HCT116 (cell line): ENCODE measurements around the gene RFC1. TPM values are rescaled to one million over a fixed set of nuclear protein-coding genes. Genes with fewer than 3 reads are reported as not detected.

Experiments used
- ATAC-seq: fragments of 200-7000 bp; cut with Tn5 transposase; 2 replicates; pipeline ENCODE4 v1.9.1; 2020; ENCODE audit warnings: mild to moderate bottlenecking, moderate library complexity
- BruUV-seq: library from RNA; stranded (reverse); fragments of 400-500 nt; replicated peaks from 2 replicates; lab custom pipeline; 2021; lab: Mats Ljungman, UMichigan
- CTCF ChIA-PET: fragments of 300-600 bp; sonication (Branson Sonifier 250); formaldehyde crosslinking; loops from one replicate; lab custom pipeline; 2021; ENCODE audit warnings: antibody characterized with exemption; lab: Charles Lee
- POLR2A ChIA-PET: fragments of 300-600, 350-600 bp; sonication (Branson Sonifier 250); formaldehyde crosslinking; loops from one replicate; lab custom pipeline; 2021; ENCODE audit warnings: antibody characterized with exemption; lab: Charles Lee
- RAD21 ChIA-PET, 2 experiments: fragments of 300-600 bp; sonication (Branson Sonifier 250); formaldehyde crosslinking; loops; one replicate each; lab custom pipeline; 2023; ENCODE audit warnings: low total read pairs in 2 of 2; ENCODE audit not compliant: uncharacterized antibody in 2 of 2, unreplicated experiment in 2 of 2, low non-redundant PET in 1 of 2; lab: Charles Lee
- DNase-seq: peaks from one replicate; pipeline ENCODE4 v3.0.0-alpha.2; 2010; ENCODE audit warnings: low read depth, low spot score
- H2AFZ ChIP-seq: fragments of 200-600 bp; shearing (Covaris generic), sonication (generic); 2 replicates; pipeline ENCODE4 v1.6.1; 2017; ENCODE audit warnings: low read depth, mixed run types, mixed read lengths, antibody characterized with exemption, low read length; ENCODE audit not compliant: poor library complexity, severe bottlenecking
- H3K27ac ChIP-seq: 2 replicates; pipeline ENCODE4 v1.5.1; 2012; ENCODE audit warnings: low read depth, low read length
- H3K27me3 ChIP-seq: fragments of 200-600 bp; sonication (generic); 2 replicates; pipeline ENCODE4 v1.6.1; 2016; ENCODE audit warnings: mixed run types, low read length, mixed read lengths; ENCODE audit not compliant: insufficient read depth
- H3K36me3 ChIP-seq, 2 experiments: fragments of 200-500 bp in 1 of 2; fragments of 200-600 bp in 1 of 2; sonication (Bioruptor generic) in 1 of 2; sonication (generic) in 1 of 2; 2 replicates each; pipeline versions ENCODE4 v1.5.1 to v1.6.1; 2014 to 2016; ENCODE audit warnings: low read length in 2 of 2, inconsistent platforms in 1 of 2, mixed read lengths in 1 of 2, mixed run types in 1 of 2; ENCODE audit not compliant: insufficient read depth in 2 of 2, control insufficient read depth in 1 of 2
- H3K4me1 ChIP-seq, 2 experiments: fragments of 200-600 bp in 1 of 2; sonication (generic) in 1 of 2; 2 replicates each; pipeline versions ENCODE4 v1.5.1 to v1.6.1; 2012 to 2017; ENCODE audit warnings: low read length in 2 of 2, inconsistent platforms in 1 of 2, mild to moderate bottlenecking in 1 of 2, mixed read lengths in 1 of 2, mixed run types in 1 of 2, moderate library complexity in 1 of 2; ENCODE audit not compliant: insufficient read depth in 2 of 2, control insufficient read depth in 1 of 2
- H3K4me2 ChIP-seq: fragments of 200-600 bp; sonication (generic); 2 replicates; pipeline ENCODE4 v1.6.1; 2017; ENCODE audit warnings: mixed run types, low read length, mixed read lengths
- H3K4me3 ChIP-seq, 2 experiments: fragments of 200-600 bp in 1 of 2; sonication (generic) in 1 of 2; replicated peaks in 1 of 2; 2 replicates each; pipeline ENCODE4 v1.5.1; 2011 to 2016; ENCODE audit warnings: low read length in 2 of 2, control low read depth in 1 of 2, low read depth in 1 of 2, mild to moderate bottlenecking in 1 of 2, mixed read lengths in 1 of 2, mixed run types in 1 of 2
- H3K79me2 ChIP-seq: fragments of 200-600 bp; sonication (generic); 2 replicates; pipeline ENCODE4 v1.6.1; 2017; ENCODE audit warnings: mild to moderate bottlenecking, mixed run types, low read length, moderate library complexity, mixed read lengths; ENCODE audit not compliant: insufficient read depth
- H3K9ac ChIP-seq: fragments of 200-600 bp; sonication (generic); 2 replicates; pipeline ENCODE4 v1.6.1; 2016; ENCODE audit warnings: low read length, mixed read lengths
- H3K9me2 ChIP-seq: fragments of 200-600 bp; sonication (generic), shearing (Covaris generic); 2 replicates; pipeline ENCODE4 v1.6.1; 2017; ENCODE audit warnings: mixed run types, mild to moderate bottlenecking, moderate library complexity; ENCODE audit not compliant: insufficient read depth
- H3K9me3 ChIP-seq, 2 experiments: fragments of 200-500 bp in 1 of 2; fragments of 200-600 bp in 1 of 2; sonication (Bioruptor generic) in 1 of 2; sonication (generic) in 1 of 2; 2 replicates each; pipeline ENCODE4 v1.6.1; 2014 to 2017; ENCODE audit warnings: low read length in 2 of 2, mixed read lengths in 2 of 2, inconsistent platforms in 1 of 2, low read depth in 1 of 2, mild to moderate bottlenecking in 1 of 2, mixed run types in 1 of 2, moderate library complexity in 1 of 2; ENCODE audit not compliant: control insufficient read depth in 1 of 2, insufficient read depth in 1 of 2
- H4K20me1 ChIP-seq: fragments of 200-600 bp; sonication (generic), shearing (Covaris generic); 2 replicates; pipeline ENCODE4 v1.6.1; 2017; ENCODE audit warnings: mixed run types, mild to moderate bottlenecking, moderate library complexity; ENCODE audit not compliant: insufficient read depth
- CBX3 ChIP-seq: IDR thresholded peaks from 2 replicates; pipeline ENCODE4 v1.6.1; 2012; ENCODE audit warnings: low read depth
- CTCF ChIP-seq, 3 experiments: fragments of 200-600 bp in 1 of 3; sonication (generic) in 1 of 3; IDR thresholded peaks in 2 of 3; conservative IDR thresholded peaks in 1 of 3; 2 replicates each; pipeline ENCODE4 v1.5.1; 2012 to 2017; ENCODE audit warnings: low read depth in 2 of 3, low read length in 2 of 3, antibody characterized with exemption in 1 of 3, borderline replicate concordance in 1 of 3, control low read depth in 1 of 3, mild to moderate bottlenecking in 1 of 3, mixed read lengths in 1 of 3, mixed run types in 1 of 3, moderate library complexity in 1 of 3; ENCODE audit not compliant: insufficient read depth in 1 of 3
- EGR1 ChIP-seq: IDR thresholded peaks from 2 replicates; pipeline ENCODE4 v1.6.1; 2012; ENCODE audit warnings: low read depth
- ELF1 ChIP-seq: IDR thresholded peaks from 2 replicates; pipeline ENCODE4 v1.6.1; 2012; ENCODE audit warnings: low read depth, borderline replicate concordance
- MAX ChIP-seq: IDR thresholded peaks from 2 replicates; pipeline ENCODE4 v1.6.1; 2012
- POLR2AphosphoS5 ChIP-seq: IDR thresholded peaks from 2 replicates; pipeline ENCODE4 v1.6.1; 2011; ENCODE audit warnings: mild to moderate bottlenecking, low read depth, low read length, moderate library complexity
- YY1 ChIP-seq: IDR thresholded peaks from 2 replicates; pipeline ENCODE4 v1.6.1; 2011; ENCODE audit warnings: low read length, low read depth, moderate library complexity, mild to moderate bottlenecking; ENCODE audit not compliant: insufficient replicate concordance; ENCODE audit errors: extremely low read depth
- ZBTB33 ChIP-seq: IDR thresholded peaks from 2 replicates; pipeline ENCODE4 v1.6.1; 2011; ENCODE audit warnings: mild to moderate bottlenecking, low read length, moderate library complexity; ENCODE audit not compliant: insufficient replicate concordance; ENCODE audit errors: extremely low read depth
- ZFX ChIP-seq: fragments of 450-650 bp; IDR thresholded peaks from 2 replicates; pipeline ENCODE4 v1.6.1; 2017
- ZNF274 ChIP-seq: fragments of 200-500 bp; sonication (Bioruptor generic); IDR thresholded peaks from 2 replicates; pipeline ENCODE4 v1.6.1; 2014; ENCODE audit warnings: mild to moderate bottlenecking, low read depth, low read length, inconsistent platforms
- intact Hi-C: fragments of 100-400 bp; cut with micrococcal nuclease; formaldehyde crosslinking; loops from 2 replicates; pipeline ENCODE4 v1.10.0; 2022
- total RNA-seq: library from RNA; stranded (reverse); gene quantifications from one replicate; pipeline ENCODE4 v1.2.1, GENCODE V29; 2021; ENCODE audit not compliant: unreplicated experiment

Gene RFC1
- total RNA-seq, 1 experiment from 2014 or later = 52.3 TPM

GRCh38 chr4:39324897-39325613 lies 41.1 kb downstream of the RFC1 start:
- Histone ChIP-seq H3K27me3 (no peaks in the 10 kb centered on the region), H3K9me2 (no peaks in the 10 kb centered on the region), H3K79me2 (peaks cover 17% of the 10 kb centered on the region), H3K4me1 (peaks cover 0 to 12% of the 10 kb centered on the region in 2 experiments; a peak in 2 of 4 replicates), H3K4me2 (no peak overlapping the region), H3K36me3 (no peaks in the 10 kb centered on the region; a peak in 1 of 4 replicates), H3K9me3 (no peaks in the 10 kb centered on the region), H3K9ac (no peak overlapping the region), H3K4me3 (no peak overlapping the region), H4K20me1 (no peaks in the 10 kb centered on the region), H3K27ac (no peak overlapping the region), H2AFZ (no peak overlapping the region)
- intact Hi-C loops = no loop called here
- DNase-seq = no peak
- BruUV-seq = no TSS peak
- no peak for ATAC-seq
- TF ChIP-seq ZBTB33 = no peak
- no peak for TF ChIP-seq POLR2AphosphoS5
- no peak for TF ChIP-seq CBX3
- no peak for TF ChIP-seq ELF1
- TF ChIP-seq CTCF (IDR thresholded peaks at IDR 0.05 in 2 of 3, conservative IDR thresholded peaks at IDR 0.05 in 1 of 3; ENCODE audit: borderline replicate concordance in 1 of 3, insufficient read depth in 1 of 3, low read depth in 2 of 3, low read length in 2 of 3) = no peak
- TF ChIP-seq EGR1 = no peak
- TF ChIP-seq ZNF274 = no peak
- no peak for TF ChIP-seq YY1
- no peak for TF ChIP-seq ZFX
- TF ChIP-seq MAX = no peak
- POLR2A ChIA-PET = no interaction called here
- RAD21 ChIA-PET = no interaction called here
- CTCF ChIA-PET = no interaction called here
